ENCODE data around the gene TNFRSF4.

TNFRSF4 gene

DNA sequence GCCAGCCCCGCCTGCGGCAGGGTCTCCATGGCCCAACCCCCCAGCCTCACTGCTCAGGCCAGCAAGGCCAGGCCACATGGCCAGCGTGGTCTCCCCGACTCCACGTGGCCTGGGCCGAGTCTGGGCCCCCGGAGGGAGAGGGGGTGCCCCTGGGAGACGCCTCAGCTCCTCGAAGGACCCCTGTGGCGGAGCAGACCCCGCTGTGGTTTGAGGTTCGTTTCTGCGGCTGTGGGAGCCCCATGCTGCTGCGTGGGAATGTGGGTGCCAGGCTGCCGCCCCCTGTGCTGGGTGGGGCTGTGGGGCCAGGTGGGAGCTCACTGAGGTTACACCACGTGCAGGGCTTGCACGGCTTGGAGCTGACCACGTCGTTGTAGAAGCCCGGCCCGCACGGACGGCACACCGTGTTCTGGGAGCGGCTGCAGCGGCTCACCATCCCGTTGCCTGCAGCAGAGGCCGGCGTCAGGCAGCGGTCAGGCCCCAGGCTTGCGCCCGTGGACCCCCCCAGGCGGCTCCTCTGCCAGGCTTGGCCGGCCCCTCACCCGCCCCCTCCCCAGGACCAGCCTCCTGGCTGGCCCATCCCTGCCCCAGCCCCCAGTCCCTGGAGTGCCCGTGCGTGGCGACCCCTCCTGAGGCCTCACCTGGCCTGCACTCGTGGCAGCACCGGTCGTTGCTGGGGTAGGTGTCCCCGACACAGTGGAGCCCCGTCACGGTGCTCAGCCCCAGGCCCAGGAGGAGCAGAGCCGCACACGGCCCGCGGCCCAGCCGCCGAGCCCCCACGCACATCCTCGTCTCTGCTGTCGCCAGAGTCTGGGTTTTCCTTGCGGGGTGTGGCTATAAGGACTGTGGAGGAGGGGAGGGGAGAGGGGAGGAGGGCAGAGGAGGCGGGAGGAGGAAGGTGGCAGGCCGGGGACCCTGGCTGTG lies at the start of gene TNFRSF4:
TNFRSF4 (minus strand) TSS at position 809 of the 921 bp plus-strand sequence; CDS start at position 783, 26 bp downstream.
- TF ChIP-seq, protein P1, sequence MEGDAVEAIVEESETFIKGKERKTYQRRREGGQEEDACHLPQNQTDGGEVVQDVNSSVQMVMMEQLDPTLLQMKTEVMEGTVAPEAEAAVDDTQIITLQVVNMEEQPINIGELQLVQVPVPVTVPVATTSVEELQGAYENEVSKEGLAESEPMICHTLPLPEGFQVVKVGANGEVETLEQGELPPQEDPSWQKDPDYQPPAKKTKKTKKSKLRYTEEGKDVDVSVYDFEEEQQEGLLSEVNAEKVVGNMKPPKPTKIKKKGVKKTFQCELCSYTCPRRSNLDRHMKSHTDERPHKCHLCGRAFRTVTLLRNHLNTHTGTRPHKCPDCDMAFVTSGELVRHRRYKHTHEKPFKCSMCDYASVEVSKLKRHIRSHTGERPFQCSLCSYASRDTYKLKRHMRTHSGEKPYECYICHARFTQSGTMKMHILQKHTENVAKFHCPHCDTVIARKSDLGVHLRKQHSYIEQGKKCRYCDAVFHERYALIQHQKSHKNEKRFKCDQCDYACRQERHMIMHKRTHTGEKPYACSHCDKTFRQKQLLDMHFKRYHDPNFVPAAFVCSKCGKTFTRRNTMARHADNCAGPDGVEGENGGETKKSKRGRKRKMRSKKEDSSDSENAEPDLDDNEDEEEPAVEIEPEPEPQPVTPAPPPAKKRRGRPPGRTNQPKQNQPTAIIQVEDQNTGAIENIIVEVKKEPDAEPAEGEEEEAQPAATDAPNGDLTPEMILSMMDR (IDR thresholded peaks at IDR 0.05) = no peak
- DNase-seq = no peak
- peaks cover 0 to 4% (median 2%) of the 10 kb centered on the region in 4 donors for H3K4me1 ChIP-seq
- intact Hi-C loops (cut with DNase I; ENCODE audit: low total_unique reads) = no loop called here
- no peak within 1 kb of the TSS for H3K4me3 ChIP-seq
- H3K27me3 ChIP-seq = peaks cover 0 to 8% of the 10 kb centered on the region in 2 donors
- H3K27ac ChIP-seq = no peak within 1 kb of the TSS
- peaks cover 20 to 33% (median 26%) of the 10 kb centered on the region in 3 donors for H3K36me3 ChIP-seq
- H3K9me3 ChIP-seq = no peaks in the 10 kb centered on the region

GRCh38 chr1:1262758-1263157 lies 48.8 kb upstream of the TNFRSF4 start:
- no peak for DNase-seq
- Histone ChIP-seq H3K4me1 (peaks cover 0 to 11% (median 0%) of the 10 kb centered on the region in 4 donors), H3K27ac (no peak overlapping the region), H3K4me3 (no peak overlapping the region), H3K36me3 (peaks cover 45 to 96% (median 81%) of the 10 kb centered on the region in 3 donors), H3K27me3 (no peaks in the 10 kb centered on the region), H3K9me3 (no peaks in the 10 kb centered on the region)
- TF ChIP-seq, protein P1 (IDR thresholded peaks at IDR 0.05) = no peak
- intact Hi-C loops (cut with DNase I; ENCODE audit: low total_unique reads) = no loop called here

DNA sequence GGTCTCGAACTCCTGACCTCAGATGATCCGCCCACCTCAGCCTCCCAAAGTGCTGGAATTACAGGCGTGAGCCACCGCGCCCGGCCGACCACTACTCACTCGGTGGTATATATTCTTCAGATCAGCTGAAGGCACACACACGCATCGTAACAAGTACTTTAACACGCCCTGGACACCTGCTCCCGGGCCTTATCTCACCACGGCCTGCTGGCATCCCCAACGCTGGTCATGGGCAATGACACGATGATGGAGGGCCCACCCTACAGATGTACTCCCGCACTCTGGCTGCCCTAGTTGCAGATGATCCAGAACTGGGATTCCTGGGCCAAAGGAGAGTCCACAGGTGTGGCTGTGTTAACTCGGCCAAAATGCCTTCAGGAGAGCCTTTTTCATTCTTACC lies 48.1 kb upstream of the TNFRSF4 start:
- Histone ChIP-seq H3K9me3 (no peaks in the 10 kb centered on the region), H3K27ac (no peak overlapping the region), H3K4me3 (no peak overlapping the region), H3K4me1 (peaks cover 0 to 5% (median 0%) of the 10 kb centered on the region in 4 donors), H3K27me3 (no peaks in the 10 kb centered on the region), H3K36me3 (peaks cover 43 to 90% (median 78%) of the 10 kb centered on the region in 3 donors)
- TF ChIP-seq, protein P1 (IDR thresholded peaks at IDR 0.05) = no peak
- intact Hi-C loops (cut with DNase I; ENCODE audit: low total_unique reads) = no loop called here
- no peak for DNase-seq

DNA sequence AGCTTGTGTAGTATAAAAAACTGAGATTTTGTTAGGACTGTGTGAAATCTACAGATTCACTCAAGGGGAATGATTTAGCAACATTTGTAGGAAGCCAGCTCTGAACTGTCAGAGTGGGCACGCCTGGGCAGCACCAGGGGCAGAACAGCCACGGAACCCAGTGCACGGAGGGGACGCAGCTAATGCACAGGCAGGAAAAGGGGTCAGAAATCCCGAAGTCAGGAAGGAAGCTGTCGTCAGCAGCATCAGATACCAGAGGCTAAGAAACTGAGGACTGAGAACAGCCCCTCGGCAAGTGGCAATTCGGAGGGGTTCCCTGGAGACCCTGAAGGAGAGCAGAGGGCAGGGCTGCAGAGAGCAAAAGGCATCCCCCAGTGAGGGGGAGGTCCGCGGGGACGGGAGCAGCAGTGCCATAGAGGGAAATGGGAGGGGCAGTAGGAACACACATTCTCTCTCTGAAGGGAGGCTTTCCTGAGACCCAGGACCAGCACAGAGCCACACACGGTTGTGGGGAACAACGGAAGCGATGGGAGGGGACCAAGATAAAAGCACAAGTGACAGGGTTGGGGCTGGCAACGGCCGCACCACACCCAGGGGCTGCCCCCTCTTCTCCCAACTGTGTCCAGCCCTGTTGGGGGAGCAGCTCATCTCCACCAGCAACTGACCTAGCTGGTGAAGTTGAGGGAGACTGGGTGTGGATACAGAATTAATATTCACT lies 47.0 kb upstream of the TNFRSF4 start:
- DNase-seq = no peak
- Histone ChIP-seq H3K27me3 (no peaks in the 10 kb centered on the region), H3K4me1 (peaks cover 0 to 5% (median 0%) of the 10 kb centered on the region in 4 donors), H3K9me3 (no peaks in the 10 kb centered on the region), H3K4me3 (no peak overlapping the region), H3K27ac (no peak overlapping the region), H3K36me3 (peaks cover 54 to 90% (median 85%) of the 10 kb centered on the region in 3 donors)
- TF ChIP-seq, protein P1 (IDR thresholded peaks at IDR 0.05) = no peak
- intact Hi-C loops (cut with DNase I; ENCODE audit: low total_unique reads) = no loop called here

- no peaks in the 10 kb centered on the region for H3K27me3 ChIP-seq
- peaks cover 0 to 3% (median 0%) of the 10 kb centered on the region in 4 donors for H3K4me1 ChIP-seq
- no peaks in the 10 kb centered on the region for H3K9me3 ChIP-seq
- intact Hi-C loops (cut with DNase I; ENCODE audit: low total_unique reads) = no loop called here
- DNase-seq = no peak
- no peak overlapping the region for H3K27ac ChIP-seq
- H3K36me3 ChIP-seq = peaks cover 61 to 90% (median 85%) of the 10 kb centered on the region in 3 donors
- H3K4me3 ChIP-seq = no peak overlapping the region
- TF ChIP-seq, protein P1 (IDR thresholded peaks at IDR 0.05) = no peak
These were observed 46.1 kb upstream of the TNFRSF4 start for GRCh38 chr1:1259951-1260600.

Measured in tibial artery (tissue), 4 donors.